ENCODE data around the gene SCAMP4.

DNA sequence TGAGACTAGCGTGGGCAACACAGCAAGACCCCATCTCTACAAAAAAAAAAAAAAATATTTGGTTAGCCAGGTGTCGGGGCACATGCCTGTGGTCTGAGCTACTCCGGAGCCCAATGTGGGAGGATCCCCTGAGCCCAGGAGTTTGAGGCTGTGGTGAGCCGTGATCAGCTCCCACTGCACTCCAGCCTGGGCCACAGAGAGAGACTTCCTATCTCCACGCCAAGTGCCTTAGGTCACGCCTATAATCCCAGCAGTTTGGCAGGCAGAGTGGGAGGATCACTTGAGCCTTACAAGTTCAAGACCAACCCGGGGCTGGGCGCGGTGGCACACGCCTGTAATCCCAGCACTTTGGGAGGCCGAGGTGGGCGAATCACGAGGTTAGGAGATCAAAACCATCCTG is 8.7 kb upstream of the SCAMP4 start:
- TF ChIP-seq EP300 (conservative IDR thresholded peaks at IDR 0.05; ENCODE audit: poor library complexity, severe bottlenecking) (no peak), RAD21 (conservative IDR thresholded peaks at IDR 0.05) (no peak), EZH2 (IDR thresholded peaks at IDR 0.05; ENCODE audit: borderline replicate concordance, insufficient read depth, low read length, poor library complexity, severe bottlenecking) (no peak), SMC3 (conservative IDR thresholded peaks at IDR 0.05; ENCODE audit: poor library complexity) (no peak), POLR2AphosphoS5 (IDR thresholded peaks at IDR 0.05) (no peak), REST (IDR thresholded peaks at IDR 0.05; ENCODE audit: borderline replicate concordance) (no peak), TAF1 (IDR thresholded peaks at IDR 0.05; ENCODE audit: low read depth) (no peak)
- TF ChIP-seq, protein P1, sequence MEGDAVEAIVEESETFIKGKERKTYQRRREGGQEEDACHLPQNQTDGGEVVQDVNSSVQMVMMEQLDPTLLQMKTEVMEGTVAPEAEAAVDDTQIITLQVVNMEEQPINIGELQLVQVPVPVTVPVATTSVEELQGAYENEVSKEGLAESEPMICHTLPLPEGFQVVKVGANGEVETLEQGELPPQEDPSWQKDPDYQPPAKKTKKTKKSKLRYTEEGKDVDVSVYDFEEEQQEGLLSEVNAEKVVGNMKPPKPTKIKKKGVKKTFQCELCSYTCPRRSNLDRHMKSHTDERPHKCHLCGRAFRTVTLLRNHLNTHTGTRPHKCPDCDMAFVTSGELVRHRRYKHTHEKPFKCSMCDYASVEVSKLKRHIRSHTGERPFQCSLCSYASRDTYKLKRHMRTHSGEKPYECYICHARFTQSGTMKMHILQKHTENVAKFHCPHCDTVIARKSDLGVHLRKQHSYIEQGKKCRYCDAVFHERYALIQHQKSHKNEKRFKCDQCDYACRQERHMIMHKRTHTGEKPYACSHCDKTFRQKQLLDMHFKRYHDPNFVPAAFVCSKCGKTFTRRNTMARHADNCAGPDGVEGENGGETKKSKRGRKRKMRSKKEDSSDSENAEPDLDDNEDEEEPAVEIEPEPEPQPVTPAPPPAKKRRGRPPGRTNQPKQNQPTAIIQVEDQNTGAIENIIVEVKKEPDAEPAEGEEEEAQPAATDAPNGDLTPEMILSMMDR (IDR thresholded peaks at IDR 0.05; ENCODE audit: poor library complexity, severe bottlenecking): no peak
